Panc1 (cell line): Measurements from ENCODE around the gene B3GALT5.

Experiments
- POLR2AphosphoS5 ChIP-seq: IDR thresholded peaks from 2 replicates; pipeline ENCODE4 v1.6.1; 2012; ENCODE audit warnings: mild to moderate bottlenecking, low read depth, low read length, moderate library complexity
- TF ChIP-seq, protein P1 (sequence below): fragments of 450-650 bp; IDR thresholded peaks from 2 replicates; pipeline ENCODE4 v1.5.1; 2017; ENCODE audit warnings: mild to moderate bottlenecking
- TF ChIP-seq, protein P2 (sequence below), 2 experiments: IDR thresholded peaks; 2 replicates each; pipeline ENCODE4 v1.6.1; 2011 to 2012; ENCODE audit warnings: low read depth in 2 of 2, control low read depth in 1 of 2, low read length in 1 of 2, mild to moderate bottlenecking in 1 of 2, moderate library complexity in 1 of 2; ENCODE audit not compliant: insufficient read depth in 1 of 2

DNA sequence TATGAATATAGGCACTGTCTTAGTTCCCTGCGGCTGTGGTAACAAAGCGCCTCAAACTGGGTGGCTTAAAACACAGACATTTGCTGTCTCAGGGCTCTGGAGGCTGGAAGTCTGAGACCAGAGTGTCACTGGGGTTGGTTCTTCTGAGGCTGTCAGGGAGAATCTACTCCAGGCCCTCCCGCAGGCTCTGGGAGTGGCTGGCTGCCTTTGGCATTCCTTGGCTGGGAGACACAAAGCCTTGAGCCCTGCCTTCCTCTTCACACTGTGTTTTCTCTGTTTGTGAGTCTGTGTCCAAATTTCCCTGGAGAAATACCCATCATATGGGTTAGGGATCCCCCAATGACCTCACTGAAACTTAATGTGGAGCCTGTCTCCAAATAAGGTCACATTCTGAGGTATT lies 38.5 kb downstream of the B3GALT5 start:
- TF ChIP-seq, protein P1, sequence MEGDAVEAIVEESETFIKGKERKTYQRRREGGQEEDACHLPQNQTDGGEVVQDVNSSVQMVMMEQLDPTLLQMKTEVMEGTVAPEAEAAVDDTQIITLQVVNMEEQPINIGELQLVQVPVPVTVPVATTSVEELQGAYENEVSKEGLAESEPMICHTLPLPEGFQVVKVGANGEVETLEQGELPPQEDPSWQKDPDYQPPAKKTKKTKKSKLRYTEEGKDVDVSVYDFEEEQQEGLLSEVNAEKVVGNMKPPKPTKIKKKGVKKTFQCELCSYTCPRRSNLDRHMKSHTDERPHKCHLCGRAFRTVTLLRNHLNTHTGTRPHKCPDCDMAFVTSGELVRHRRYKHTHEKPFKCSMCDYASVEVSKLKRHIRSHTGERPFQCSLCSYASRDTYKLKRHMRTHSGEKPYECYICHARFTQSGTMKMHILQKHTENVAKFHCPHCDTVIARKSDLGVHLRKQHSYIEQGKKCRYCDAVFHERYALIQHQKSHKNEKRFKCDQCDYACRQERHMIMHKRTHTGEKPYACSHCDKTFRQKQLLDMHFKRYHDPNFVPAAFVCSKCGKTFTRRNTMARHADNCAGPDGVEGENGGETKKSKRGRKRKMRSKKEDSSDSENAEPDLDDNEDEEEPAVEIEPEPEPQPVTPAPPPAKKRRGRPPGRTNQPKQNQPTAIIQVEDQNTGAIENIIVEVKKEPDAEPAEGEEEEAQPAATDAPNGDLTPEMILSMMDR, result no peak
- no peak for TF ChIP-seq POLR2AphosphoS5
- TF ChIP-seq, protein P2, sequence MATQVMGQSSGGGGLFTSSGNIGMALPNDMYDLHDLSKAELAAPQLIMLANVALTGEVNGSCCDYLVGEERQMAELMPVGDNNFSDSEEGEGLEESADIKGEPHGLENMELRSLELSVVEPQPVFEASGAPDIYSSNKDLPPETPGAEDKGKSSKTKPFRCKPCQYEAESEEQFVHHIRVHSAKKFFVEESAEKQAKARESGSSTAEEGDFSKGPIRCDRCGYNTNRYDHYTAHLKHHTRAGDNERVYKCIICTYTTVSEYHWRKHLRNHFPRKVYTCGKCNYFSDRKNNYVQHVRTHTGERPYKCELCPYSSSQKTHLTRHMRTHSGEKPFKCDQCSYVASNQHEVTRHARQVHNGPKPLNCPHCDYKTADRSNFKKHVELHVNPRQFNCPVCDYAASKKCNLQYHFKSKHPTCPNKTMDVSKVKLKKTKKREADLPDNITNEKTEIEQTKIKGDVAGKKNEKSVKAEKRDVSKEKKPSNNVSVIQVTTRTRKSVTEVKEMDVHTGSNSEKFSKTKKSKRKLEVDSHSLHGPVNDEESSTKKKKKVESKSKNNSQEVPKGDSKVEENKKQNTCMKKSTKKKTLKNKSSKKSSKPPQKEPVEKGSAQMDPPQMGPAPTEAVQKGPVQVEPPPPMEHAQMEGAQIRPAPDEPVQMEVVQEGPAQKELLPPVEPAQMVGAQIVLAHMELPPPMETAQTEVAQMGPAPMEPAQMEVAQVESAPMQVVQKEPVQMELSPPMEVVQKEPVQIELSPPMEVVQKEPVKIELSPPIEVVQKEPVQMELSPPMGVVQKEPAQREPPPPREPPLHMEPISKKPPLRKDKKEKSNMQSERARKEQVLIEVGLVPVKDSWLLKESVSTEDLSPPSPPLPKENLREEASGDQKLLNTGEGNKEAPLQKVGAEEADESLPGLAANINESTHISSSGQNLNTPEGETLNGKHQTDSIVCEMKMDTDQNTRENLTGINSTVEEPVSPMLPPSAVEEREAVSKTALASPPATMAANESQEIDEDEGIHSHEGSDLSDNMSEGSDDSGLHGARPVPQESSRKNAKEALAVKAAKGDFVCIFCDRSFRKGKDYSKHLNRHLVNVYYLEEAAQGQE (IDR thresholded peaks at IDR 0.05; ENCODE audit: insufficient read depth in 1 of 2, low read depth in 2 of 2, low read length in 1 of 2), result no peak
